OCI-LY3 (cell line): Measurements from ENCODE around the gene ZPLD1.

Source experiments
- H2AFZ ChIP-seq: fragments of 200-600, 300-600 bp; shearing (Covaris generic); 2 replicates; pipeline ENCODE4 v1.6.0; 2014; ENCODE audit warnings: antibody characterized with exemption, low read depth, low read length
- H3K27ac ChIP-seq: fragments of 200-600, 300-600 bp; sonication (generic); 2 replicates; pipeline ENCODE4 v1.5.1; 2014; ENCODE audit warnings: mild to moderate bottlenecking, low read length, moderate library complexity, mixed read lengths
- H3K27me3 ChIP-seq: fragments of 200-600, 300-600 bp; sonication (generic); 2 replicates; pipeline ENCODE4 v1.6.1; 2014; ENCODE audit warnings: low read depth, low read length, mixed read lengths
- H3K36me3 ChIP-seq: fragments of 200-600, 300-600 bp; sonication (generic); replicated peaks from 2 replicates; pipeline ENCODE3; 2014; ENCODE audit warnings: low read depth, low read length, mixed read lengths
- H3K4me1 ChIP-seq: fragments of 300-600, 200-600 bp; sonication (generic); 2 replicates; pipeline ENCODE4 v1.6.1; 2014; ENCODE audit warnings: low read length, mixed read lengths
- H3K4me2 ChIP-seq: fragments of 200-600, 300-600 bp; sonication (generic); 2 replicates; pipeline ENCODE4 v1.6.1; 2014; ENCODE audit warnings: low read length, mixed read lengths
- H3K4me3 ChIP-seq: fragments of 300-600, 200-600 bp; sonication (generic); 2 replicates; pipeline ENCODE4 v1.5.1; 2014; ENCODE audit warnings: antibody characterized with exemption, mild to moderate bottlenecking, low read length, moderate library complexity
- H3K79me2 ChIP-seq: fragments of 300-600, 200-600 bp; shearing (Covaris generic); 2 replicates; pipeline ENCODE4 v1.6.1; 2014; ENCODE audit warnings: mild to moderate bottlenecking, low read length, mixed read lengths
- H3K9ac ChIP-seq: fragments of 300-600, 200-600 bp; shearing (Covaris generic); 2 replicates; pipeline ENCODE4 v1.6.0; 2014; ENCODE audit warnings: mild to moderate bottlenecking, low read length, moderate library complexity
- H3K9me3 ChIP-seq: fragments of 200-600, 300-600 bp; shearing (Covaris generic); 2 replicates; pipeline ENCODE4 v1.6.1; 2014; ENCODE audit warnings: low read length, mixed read lengths; ENCODE audit not compliant: insufficient read depth
- H4K20me1 ChIP-seq: fragments of 200-600, 300-600 bp; sonication (generic); 2 replicates; pipeline ENCODE4 v1.6.1; 2016; ENCODE audit warnings: low read length, mixed read lengths; ENCODE audit not compliant: insufficient read depth
- CTCF ChIP-seq: fragments of 200-600, 300-600 bp; sonication (generic); IDR thresholded peaks from 2 replicates; pipeline ENCODE4 v1.5.1; 2014; ENCODE audit warnings: antibody characterized with exemption, low read length, low read depth
- EZH2phosphoT487 ChIP-seq: fragments of 200-600 bp; shearing (Covaris generic); IDR thresholded peaks from 2 replicates; pipeline ENCODE4 v1.6.1; 2018; ENCODE audit warnings: antibody characterized with exemption, mixed run types, low read depth

ZPLD1 gene

GRCh38 chr3:102394517-102394916 is 40.3 kb upstream of the ZPLD1 start:
- H4K20me1 ChIP-seq: no peaks in the 10 kb centered on the region
- H3K9me3 ChIP-seq: no peaks in the 10 kb centered on the region
- H3K79me2 ChIP-seq: no peaks in the 10 kb centered on the region
- no peak overlapping the region for H3K4me2 ChIP-seq
- H3K4me3 ChIP-seq: no peak overlapping the region
- H2AFZ ChIP-seq: no peak overlapping the region
- 0 out of 2 replicates have a peak, but pooled peaks cover 4% of the 10 kb centered on the region for H3K4me1 ChIP-seq
- H3K36me3 ChIP-seq: no peaks in the 10 kb centered on the region
- no peak overlapping the region for H3K9ac ChIP-seq
- H3K27me3 ChIP-seq: no peaks in the 10 kb centered on the region
- H3K27ac ChIP-seq: no peak overlapping the region
- no peak for TF ChIP-seq CTCF
- no peak for TF ChIP-seq EZH2phosphoT487

DNA sequence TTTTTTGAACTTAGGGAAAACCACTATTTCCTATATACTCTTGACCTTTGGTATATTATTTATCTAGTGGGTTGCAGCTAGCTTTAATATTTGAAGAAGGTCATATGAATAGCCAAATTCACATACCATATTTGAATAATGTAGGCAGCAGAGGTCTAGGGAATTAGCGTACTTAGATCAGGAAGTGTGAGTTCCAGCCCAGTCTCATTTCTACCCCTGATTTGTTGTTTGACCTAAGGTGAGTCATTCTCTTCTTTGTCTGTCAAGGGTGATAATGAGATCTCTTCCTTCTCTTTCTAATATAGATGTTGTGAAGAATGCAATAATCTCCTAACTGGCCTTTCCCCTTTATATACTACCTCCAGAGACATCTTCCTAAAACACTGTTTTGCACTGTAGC is 36.6 kb upstream of the ZPLD1 start:
- H3K79me2 ChIP-seq: no peaks in the 10 kb centered on the region
- TF ChIP-seq EZH2phosphoT487 (no peak), CTCF (no peak)
- H2AFZ ChIP-seq: no peak overlapping the region
- no peak overlapping the region for H3K9ac ChIP-seq
- no peaks in the 10 kb centered on the region for H3K36me3 ChIP-seq
- H3K27me3 ChIP-seq: no peaks in the 10 kb centered on the region
- H3K4me1 ChIP-seq: 0 out of 2 replicates have a peak, but pooled peaks cover 4% of the 10 kb centered on the region
- H3K27ac ChIP-seq: no peak overlapping the region
- no peak overlapping the region for H3K4me2 ChIP-seq
- H3K9me3 ChIP-seq: no peaks in the 10 kb centered on the region
- H4K20me1 ChIP-seq: no peaks in the 10 kb centered on the region
- no peak overlapping the region for H3K4me3 ChIP-seq

DNA sequence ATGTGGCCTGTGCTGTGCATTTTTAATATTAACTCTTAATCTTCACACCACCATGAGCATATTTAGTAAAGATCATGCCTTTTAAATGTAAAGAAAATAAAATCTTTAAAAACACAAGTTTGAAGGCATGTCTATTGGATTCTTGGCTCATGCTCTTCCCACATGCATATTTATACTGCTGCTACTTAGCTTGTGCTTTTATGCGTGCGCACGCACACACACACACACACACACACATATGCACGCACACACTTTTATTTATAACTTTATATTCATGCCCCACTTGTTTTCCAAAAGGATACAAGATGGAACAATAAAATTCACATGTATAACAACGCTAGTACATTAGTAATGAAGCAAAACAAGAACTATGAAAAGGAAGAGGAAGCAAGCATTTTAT is 36.1 kb upstream of the ZPLD1 start:
- Histone ChIP-seq H3K4me2 (no peak overlapping the region), H3K9ac (no peak overlapping the region), H3K4me1 (0 out of 2 replicates have a peak, but pooled peaks cover 4% of the 10 kb centered on the region), H3K36me3 (no peaks in the 10 kb centered on the region), H3K27me3 (no peaks in the 10 kb centered on the region), H3K9me3 (no peaks in the 10 kb centered on the region), H2AFZ (no peak overlapping the region), H4K20me1 (no peaks in the 10 kb centered on the region), H3K79me2 (no peaks in the 10 kb centered on the region), H3K4me3 (no peak overlapping the region), H3K27ac (no peak overlapping the region)
- TF ChIP-seq EZH2phosphoT487 (no peak), CTCF (no peak)

DNA sequence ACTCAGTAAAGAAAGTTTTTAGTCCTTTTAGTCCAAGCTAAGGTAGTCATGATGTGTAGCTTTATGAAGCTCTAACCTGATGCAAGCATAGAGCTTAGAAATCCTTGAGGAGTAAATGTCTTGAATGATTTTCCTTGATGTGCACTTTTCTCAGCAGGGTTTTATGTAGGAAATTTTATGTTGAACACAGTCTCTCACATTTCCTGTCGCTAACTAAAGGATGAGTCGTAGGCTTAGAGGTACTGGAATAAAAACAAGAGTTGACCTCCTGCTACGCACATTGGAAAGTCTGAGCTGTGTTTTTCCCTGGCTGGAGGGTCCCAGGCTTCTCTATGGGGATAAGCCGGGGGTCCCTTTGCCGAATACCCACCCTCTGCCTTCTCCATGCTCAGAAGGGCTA is 34.7 kb upstream of the ZPLD1 start:
- Histone ChIP-seq H3K27ac (no peak overlapping the region), H4K20me1 (no peaks in the 10 kb centered on the region), H3K4me1 (0 out of 2 replicates have a peak, but pooled peaks cover 4% of the 10 kb centered on the region), H3K4me3 (no peak overlapping the region), H3K4me2 (no peak overlapping the region), H3K79me2 (no peaks in the 10 kb centered on the region), H3K36me3 (no peaks in the 10 kb centered on the region), H3K27me3 (no peaks in the 10 kb centered on the region), H3K9ac (no peak overlapping the region), H2AFZ (no peak overlapping the region), H3K9me3 (no peaks in the 10 kb centered on the region)
- no peak for TF ChIP-seq CTCF
- no peak for TF ChIP-seq EZH2phosphoT487
